D721Med (cell line): ENCODE measurements around the gene MCU.

Experiments used
- DNase-seq: peaks from one replicate; pipeline ENCODE4 v3.0.0; 2011; ENCODE audit warnings: low spot score; ENCODE audit not compliant: insufficient read length
- FAIRE-seq: peaks from 2 replicates; lab custom pipeline; 2011; peaks lifted over from hg19 to GRCh38; lab: Jason Lieb, UNC
- TF ChIP-seq, protein P1 (sequence below): IDR thresholded peaks from 2 replicates; pipeline ENCODE4 v1.5.1; 2012; ENCODE audit warnings: mild to moderate bottlenecking, control low read depth; ENCODE audit not compliant: insufficient read depth; ENCODE audit errors: missing control alignments

MCU gene

DNA sequence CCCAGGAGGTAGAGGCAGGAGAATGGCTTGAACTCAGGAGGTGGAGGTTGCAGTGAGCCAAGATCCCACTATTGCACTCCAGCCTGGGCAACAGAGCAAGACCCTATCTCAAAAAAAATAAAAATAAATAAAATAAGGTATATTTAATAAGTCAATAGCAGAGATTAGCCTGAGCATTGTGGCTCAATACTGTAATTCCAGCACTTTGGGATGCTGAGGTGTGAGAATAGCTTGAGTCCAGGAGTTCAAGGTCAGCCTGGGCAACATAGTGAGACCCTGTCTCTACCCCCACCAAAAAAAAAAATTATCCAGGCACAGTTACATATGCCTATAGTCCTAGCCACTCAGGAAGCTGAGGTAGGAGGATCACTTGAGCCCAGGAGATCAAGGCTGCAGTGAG lies 163.2 kb downstream of the MCU start:
- FAIRE-seq (no peak), DNase-seq (no peak)
- TF ChIP-seq, protein P1, sequence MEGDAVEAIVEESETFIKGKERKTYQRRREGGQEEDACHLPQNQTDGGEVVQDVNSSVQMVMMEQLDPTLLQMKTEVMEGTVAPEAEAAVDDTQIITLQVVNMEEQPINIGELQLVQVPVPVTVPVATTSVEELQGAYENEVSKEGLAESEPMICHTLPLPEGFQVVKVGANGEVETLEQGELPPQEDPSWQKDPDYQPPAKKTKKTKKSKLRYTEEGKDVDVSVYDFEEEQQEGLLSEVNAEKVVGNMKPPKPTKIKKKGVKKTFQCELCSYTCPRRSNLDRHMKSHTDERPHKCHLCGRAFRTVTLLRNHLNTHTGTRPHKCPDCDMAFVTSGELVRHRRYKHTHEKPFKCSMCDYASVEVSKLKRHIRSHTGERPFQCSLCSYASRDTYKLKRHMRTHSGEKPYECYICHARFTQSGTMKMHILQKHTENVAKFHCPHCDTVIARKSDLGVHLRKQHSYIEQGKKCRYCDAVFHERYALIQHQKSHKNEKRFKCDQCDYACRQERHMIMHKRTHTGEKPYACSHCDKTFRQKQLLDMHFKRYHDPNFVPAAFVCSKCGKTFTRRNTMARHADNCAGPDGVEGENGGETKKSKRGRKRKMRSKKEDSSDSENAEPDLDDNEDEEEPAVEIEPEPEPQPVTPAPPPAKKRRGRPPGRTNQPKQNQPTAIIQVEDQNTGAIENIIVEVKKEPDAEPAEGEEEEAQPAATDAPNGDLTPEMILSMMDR: no peak

DNA sequence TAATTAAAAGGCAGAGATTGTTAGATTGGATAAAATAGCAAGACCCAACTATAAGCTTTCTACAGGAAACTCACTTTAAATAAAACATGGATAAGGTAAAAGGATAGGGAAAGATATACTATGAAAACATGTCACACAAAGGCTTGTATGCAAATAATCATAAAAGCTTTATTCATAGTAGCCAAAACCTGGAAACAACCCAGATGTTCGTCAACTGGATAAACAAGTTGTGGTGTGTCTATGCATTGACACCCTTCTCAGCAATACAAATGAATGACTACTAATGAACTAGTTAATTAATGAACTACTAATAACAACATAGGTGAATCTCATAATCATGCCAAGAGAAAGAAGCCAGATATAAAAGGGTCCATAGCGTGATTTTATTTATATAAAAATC lies 163.8 kb downstream of the MCU start:
- TF ChIP-seq, protein P1: no peak
- no peak for DNase-seq
- FAIRE-seq: no peak

DNA sequence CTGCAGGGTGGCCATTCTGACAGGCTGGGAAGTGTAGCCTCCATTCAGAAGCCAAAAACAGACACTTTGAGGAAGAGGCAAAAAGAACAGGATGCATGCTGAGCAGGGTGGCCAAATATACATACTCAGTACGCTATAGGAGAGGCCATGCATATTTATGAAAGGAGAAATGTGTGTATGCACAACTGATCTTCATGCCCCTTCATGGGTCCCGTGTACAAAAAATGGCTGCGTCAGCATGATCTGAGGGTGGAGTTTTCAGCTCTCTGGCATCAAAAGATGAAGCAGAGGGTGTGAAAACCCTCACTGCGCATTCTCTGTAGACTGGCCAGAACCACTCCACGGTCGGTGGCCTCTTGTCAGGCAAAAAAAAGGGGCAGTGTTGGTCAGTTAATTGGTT lies 166.1 kb downstream of the MCU start:
- no peak for DNase-seq
- no peak for FAIRE-seq
- TF ChIP-seq, protein P1: no peak

DNA sequence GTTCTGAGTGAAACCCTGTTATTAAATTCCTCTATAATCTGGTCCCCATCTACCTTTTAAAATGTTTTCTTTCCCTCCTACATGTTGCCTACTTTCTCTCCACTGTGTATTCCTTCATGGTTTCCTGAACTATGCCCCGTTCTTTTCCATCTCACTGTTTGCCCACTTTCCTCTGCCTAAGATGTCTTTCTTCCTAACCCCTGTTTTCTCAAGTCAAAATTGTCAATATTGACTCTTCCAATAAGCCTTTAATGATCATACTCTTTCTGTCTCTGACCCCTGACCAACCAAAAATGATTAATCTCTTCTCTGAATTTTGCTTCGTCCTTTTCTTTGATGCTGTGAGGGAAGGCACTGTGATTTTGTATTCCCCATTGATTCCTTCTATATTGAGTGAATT lies 171.0 kb downstream of the MCU start:
- no peak for DNase-seq
- FAIRE-seq: no peak
- TF ChIP-seq, protein P1: no peak

DNA sequence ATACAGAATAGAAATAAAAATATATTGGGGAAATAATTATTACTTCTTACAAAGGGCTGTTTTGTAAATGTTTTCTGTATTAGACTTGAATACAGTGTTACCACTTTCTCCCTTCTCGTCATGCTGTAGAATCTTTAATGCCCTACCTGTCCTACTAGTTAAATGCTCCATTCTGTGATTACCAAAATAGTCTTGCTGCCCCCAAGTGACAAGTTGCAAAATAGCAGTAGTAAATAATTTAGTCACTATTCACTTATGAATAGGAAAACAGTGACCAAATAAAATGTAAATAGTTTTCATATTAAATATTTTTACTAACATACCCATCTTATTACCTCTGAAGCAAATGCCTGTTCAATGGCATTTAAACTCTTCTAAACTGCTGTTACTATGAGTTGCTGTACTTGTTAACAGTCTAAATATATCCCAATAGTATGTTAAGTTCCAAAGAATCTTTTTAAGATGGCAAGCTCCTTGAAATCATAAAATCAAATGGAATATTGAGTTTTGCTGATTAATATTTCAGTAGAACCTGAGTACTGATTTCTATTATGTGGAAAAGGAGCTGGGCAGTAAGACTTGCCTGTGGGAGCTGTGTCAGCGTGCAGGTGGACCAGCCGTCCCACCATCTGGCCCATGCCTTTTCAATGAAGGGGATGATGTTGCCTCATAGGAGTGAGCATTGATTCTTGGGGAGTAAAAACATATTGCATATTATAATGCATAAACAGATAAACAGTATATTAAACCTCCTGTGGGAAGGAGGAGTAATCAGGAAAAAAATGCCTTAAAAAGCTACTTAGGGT lies 183.5 kb downstream of the MCU start:
- TF ChIP-seq, protein P1: peak; percentile 81
- DNase-seq (no peak), FAIRE-seq (no peak)

DNA sequence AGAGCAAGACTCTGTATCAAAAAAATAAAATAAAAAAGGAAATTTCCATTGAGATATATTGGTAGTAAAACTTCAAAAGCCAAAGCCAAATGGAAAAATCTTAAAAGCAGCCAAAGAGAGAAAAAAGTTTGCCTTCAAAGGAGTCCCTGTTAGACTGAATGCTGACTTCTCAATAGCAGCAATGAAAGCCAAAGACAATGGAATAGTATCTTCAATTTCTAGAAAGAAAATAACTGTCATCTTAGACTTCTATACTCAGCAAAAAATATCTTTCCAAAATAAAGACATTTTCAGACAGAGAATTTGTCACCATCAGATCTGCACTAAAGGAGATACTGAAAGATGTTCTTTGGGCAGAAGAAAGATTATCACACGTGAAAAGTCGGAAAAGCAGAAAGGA lies 187.3 kb downstream of the MCU start:
- TF ChIP-seq, protein P1: no peak
- no peak for DNase-seq
- FAIRE-seq: no peak

DNA sequence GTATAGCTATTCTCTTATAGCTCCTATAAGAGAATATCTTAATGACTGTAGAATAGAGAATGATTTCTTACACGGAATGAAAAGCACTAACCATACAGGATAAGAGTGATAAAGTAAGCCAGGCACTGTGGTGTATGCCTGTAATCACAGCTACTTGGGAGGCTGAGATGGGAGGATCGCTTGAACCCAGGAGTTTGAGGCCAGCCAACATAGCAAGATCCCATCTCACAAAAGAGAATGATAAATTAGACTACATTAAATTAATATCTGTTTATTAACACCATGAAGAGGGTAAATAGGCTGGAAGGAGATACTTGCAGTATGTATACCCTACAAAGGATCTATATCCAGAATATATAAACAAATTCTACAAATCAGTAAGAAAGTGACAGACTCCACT lies 189.3 kb downstream of the MCU start:
- FAIRE-seq: no peak
- DNase-seq: no peak
- TF ChIP-seq, protein P1: no peak
